ENCODE data around the gene VPS33A. TPM values are rescaled to one million over a fixed set of nuclear protein-coding genes. Genes with fewer than 3 reads are reported as not detected.

Gene VPS33A
- total and polyA plus RNA-seq, 2 of the 8 experiments (the other 6 are each of a cell fraction or from before 2014, with no cell fraction given): 16.4 to 41.8 TPM

- no peaks in the 10 kb centered on the region for H3K23me2 ChIP-seq (ENCODE audit: low read depth, low read length)
- H2BK20ac ChIP-seq (ENCODE audit: low read length): no peak overlapping the region
- H2AK5ac ChIP-seq (ENCODE audit: low read depth, low read length): no peak overlapping the region
- no peak overlapping the region for H3K4ac ChIP-seq (replicated peaks; ENCODE audit: insufficient read length, low read depth, low read length)
- H4K20me1 ChIP-seq (replicated peaks in 1 of 2; ENCODE audit: control insufficient read depth in 1 of 2, insufficient read depth in 2 of 2, low read length in 2 of 2): peaks cover 0 to 2% of the 10 kb centered on the region in 2 experiments
- H4K8ac ChIP-seq (ENCODE audit: extremely low read depth, insufficient read depth, low read length): 0 out of 2 replicates have a peak overlapping the region, but pooled peaks have one; percentile 45
- H4K91ac ChIP-seq (replicated peaks; ENCODE audit: insufficient read length, low read length): no peak overlapping the region
- H2BK12ac ChIP-seq (ENCODE audit: low read depth, low read length): no peak overlapping the region
- H3K4me1 ChIP-seq (replicated peaks in 1 of 4; ENCODE audit: control insufficient read depth in 3 of 4, insufficient read depth in 4 of 4, low read length in 3 of 4): no peaks in the 10 kb centered on the region
- no peak overlapping the region for H3K4me2 ChIP-seq (ENCODE audit: insufficient read depth in 1 of 2, low read depth in 2 of 2, low read length in 2 of 2)
- H2BK5ac ChIP-seq (ENCODE audit: low read depth, low read length): no peak overlapping the region
- no peak overlapping the region for H4K5ac ChIP-seq (ENCODE audit: insufficient read length, low read depth, low read length)
- no peaks in the 10 kb centered on the region; a peak in 1 of 8 replicates for H3K36me3 ChIP-seq (ENCODE audit: control insufficient read depth in 2 of 4, insufficient read depth in 4 of 4, low read length in 3 of 4)
- DNase-seq (ENCODE audit: low read depth in 1 of 2, low spot score in 2 of 2) (no peak), FAIRE-seq (no peak)
- no peaks in the 10 kb centered on the region for H3K79me2 ChIP-seq (ENCODE audit: control insufficient read depth in 1 of 2, insufficient read depth in 2 of 2, low read length in 2 of 2)
- POLR2A ChIA-PET (ENCODE audit: partially characterized antibody): no interaction called here
- no peak overlapping the region for H3K56ac ChIP-seq (replicated peaks; ENCODE audit: insufficient read length, low read depth, low read length)
- no peaks in the 10 kb centered on the region for H3K9me3 ChIP-seq (ENCODE audit: insufficient read depth in 2 of 2, low read depth in 1 of 2, low read length in 1 of 2)
- no peak overlapping the region for H3K4me3 ChIP-seq (ENCODE audit: extremely low read depth in 1 of 4, insufficient read depth in 2 of 4, low read depth in 3 of 4, low read length in 4 of 4)
- WGBS, 2 experiments (ENCODE audit: extremely low coverage in 1 of 2, insufficient coverage in 1 of 2, insufficient read length in 1 of 2, insufficient replicate concordance in 2 of 2, low coverage in 1 of 2, low lambda C conversion rate in 2 of 2, missing lambda C conversion rate in 1 of 2): 86% methylated on average over 5 of the region's 5 CpGs; no CpG with 5 or more reads in 1 of the 2 experiments
- H3K9ac ChIP-seq (replicated peaks in 1 of 4; ENCODE audit: extremely low read depth in 1 of 4, low read depth in 3 of 4, low read length in 3 of 4): no peak overlapping the region
- H3K27me3 ChIP-seq (replicated peaks in 1 of 4; ENCODE audit: control insufficient read depth in 3 of 4, extremely low read depth in 1 of 4, insufficient read depth in 3 of 4, low read length in 3 of 4): no peaks in the 10 kb centered on the region
- H3K14ac ChIP-seq (ENCODE audit: insufficient read length): no peak overlapping the region
- CTCF ChIA-PET (ENCODE audit: partially characterized antibody): interaction anchor here (0.6 to 2.2 kb wide), 4 partner anchors 9 to 573 kb away, joined by 3 to 13 read pairs (median 6); no protein-coding TSS in a partner anchor
- H3K27ac ChIP-seq (ENCODE audit: low read depth, low read length): no peak overlapping the region
- no peak overlapping the region for H3K18ac ChIP-seq (ENCODE audit: extremely low read depth, low read length)
- H2BK120ac ChIP-seq (replicated peaks; ENCODE audit: low read depth, low read length): no peak overlapping the region
- H2AFZ ChIP-seq (ENCODE audit: low read length): no peak overlapping the region
- no peaks in the 10 kb centered on the region for H3K79me1 ChIP-seq (ENCODE audit: low read depth, low read length)
- H3K23ac ChIP-seq (ENCODE audit: insufficient read length): no peak overlapping the region
- TF ChIP-seq EGR1 (IDR thresholded peaks at IDR 0.05; ENCODE audit: borderline replicate concordance, low read depth, low read length) (no peak), KDM5A (IDR thresholded peaks at IDR 0.05; ENCODE audit: low read length) (no peak), BRCA1 (IDR thresholded peaks at IDR 0.05; ENCODE audit: low read depth, low read length) (no peak), EZH2 (IDR thresholded peaks at IDR 0.05; ENCODE audit: low read depth, low read length, severe bottlenecking) (no peak), ASH2L (IDR thresholded peaks at IDR 0.05; ENCODE audit: low read length) (no peak), SP2 (IDR thresholded peaks at IDR 0.05; ENCODE audit: low read length) (no peak), ATF3 (IDR thresholded peaks at IDR 0.05; ENCODE audit: insufficient read depth, low read depth, low read length) (no peak), PHF8 (conservative IDR thresholded peaks at IDR 0.05; ENCODE audit: low read depth, low read length) (no peak), SIN3A (conservative IDR thresholded peaks at IDR 0.05 in 1 of 2, IDR thresholded peaks at IDR 0.05 in 1 of 2; ENCODE audit: low read depth in 1 of 2, low read length in 2 of 2) (no peak), TAF7 (optimal IDR thresholded peaks at IDR 0.05; ENCODE audit: borderline replicate concordance, low read depth, low read length) (no peak), ZNF274 (IDR thresholded peaks at IDR 0.05; ENCODE audit: borderline replicate concordance, extremely low read depth, low read length) (no peak)
- no peak overlapping the region for H2BK15ac ChIP-seq (ENCODE audit: low read length)
Measured at GRCh38 chr12:122312926-122313325, 46.6 kb upstream of the VPS33A start.
